Esophagus muscularis mucosa (tissue), 4 donors: ENCODE measurements around the gene AGTRAP. TPM values are rescaled to one million over a fixed set of nuclear protein-coding genes. Genes with fewer than 3 reads are reported as not detected.
A peak's percentile ranks its signal among the peaks of the same experiment; 100 is the strongest.

Source experiments
- DNase-seq: peaks from one replicate; pipeline ENCODE4 v3.0.0-alpha.2; 2017; ENCODE audit errors: extremely low spot score
- H3K27ac ChIP-seq, 4 donors: fragments of 200-600 bp; sonication (generic); replicated peaks in 1 of 4; 1 replicate in 3 of 4; 2 replicates in 1 of 4; pipeline ENCODE4 v1.5.1; 2016 to 2019; ENCODE audit warnings: mild to moderate bottlenecking in 1 of 4
- H3K27me3 ChIP-seq, 4 donors: fragments of 200-600 bp; sonication (generic); one replicate each; pipeline versions ENCODE4 v1.5.1 to v1.6.0; 2016 to 2019
- H3K36me3 ChIP-seq, 4 donors: fragments of 200-600 bp; sonication (generic); one replicate each; pipeline ENCODE4 v1.5.1; 2016 to 2019
- H3K4me1 ChIP-seq, 4 donors: fragments of 200-600 bp; sonication (generic); one replicate each; pipeline ENCODE4 v1.5.1; 2016 to 2019
- H3K4me3 ChIP-seq, 4 donors: fragments of 200-600 bp; sonication (generic); 1 replicate in 2 of 4; 2 replicates in 2 of 4; pipeline ENCODE4 v1.5.1; 2016 to 2019; ENCODE audit warnings: mild to moderate bottlenecking in 4 of 4, moderate library complexity in 1 of 4
- H3K9me3 ChIP-seq, 4 donors: fragments of 200-600 bp; sonication (generic); 1 replicate in 3 of 4; 2 replicates in 1 of 4; pipeline ENCODE4 v1.5.1; 2016 to 2019
- EP300 ChIP-seq: sonication (generic); formaldehyde crosslinking; IDR thresholded peaks from one replicate; pipeline ENCODE4 v1.6.1; 2017; ENCODE audit warnings: antibody characterized with exemption
- POLR2A ChIP-seq: fragments of 450-650 bp; IDR thresholded peaks from one replicate; pipeline ENCODE4 v1.6.1; 2017; ENCODE audit warnings: antibody characterized with exemption, moderate library complexity, mild to moderate bottlenecking, low read depth
- POLR2AphosphoS5 ChIP-seq, 2 donors: sonication (generic); formaldehyde crosslinking; IDR thresholded peaks; one replicate each; pipeline ENCODE4 v1.6.1; 2017; ENCODE audit warnings: antibody characterized with exemption in 2 of 2
- WGBS: methylation state at CpG from one replicate; pipeline ENCODE4 v1.1.5; 2018; 5-methylcytosine and 5-hydroxymethylcytosine counted together
- intact Hi-C: fragments of 100-400 bp; cut with DNase I; formaldehyde crosslinking; loops from one replicate; pipeline ENCODE4 v1.15.1; 2023
- total RNA-seq, 4 donors: library from RNA; depleted of rRNA; stranded (reverse); fragments of >200 nt; gene quantifications; one replicate each; pipeline versions ENCODE4 v1.1.0 to v1.2.1, GENCODE V29; 2016
- TF ChIP-seq, protein P1 (sequence below), 3 experiments: fragments of 200-600 bp in 2 of 3; fragments of 450-650 bp in 1 of 3; sonication (generic) in 2 of 3; IDR thresholded peaks; one replicate each; pipeline ENCODE4 v1.5.1; 2017 to 2019; ENCODE audit warnings: antibody characterized with exemption in 3 of 3, mild to moderate bottlenecking in 2 of 3, moderate library complexity in 1 of 3

The AGTRAP gene
- total RNA-seq, 4 donors from 2014 or later = 31.6 to 73.4 (median 45.6) TPM

DNA sequence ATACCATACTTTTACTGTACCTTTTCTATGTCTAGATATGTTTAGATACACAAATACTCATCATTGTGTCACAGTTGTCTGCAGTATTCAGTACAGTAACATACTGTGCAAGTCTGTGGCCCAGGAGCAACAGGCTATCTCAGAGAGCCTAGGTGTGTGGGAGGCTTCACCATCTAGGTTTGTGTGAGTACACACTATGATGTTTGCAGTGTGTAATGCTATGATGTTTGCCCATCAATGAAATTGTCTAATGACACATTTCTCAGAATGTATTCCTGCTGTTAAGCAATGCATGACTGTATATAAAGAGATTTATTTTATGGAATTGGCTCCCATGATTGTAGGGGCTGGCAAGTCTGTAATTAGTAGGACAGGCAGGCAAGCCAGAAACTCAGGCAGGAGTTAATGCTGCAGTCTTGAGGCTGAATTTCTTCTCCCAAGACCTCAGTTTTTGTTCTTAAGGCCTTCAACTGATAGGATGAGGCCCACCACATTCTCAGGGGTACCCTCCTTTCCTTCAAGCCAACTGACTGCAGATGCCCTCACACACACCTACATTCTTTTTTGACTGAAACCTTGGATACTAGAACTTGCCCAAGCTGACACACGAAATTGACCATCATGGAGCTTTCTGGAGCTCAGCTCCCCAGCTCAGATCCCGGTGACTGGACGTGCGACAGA lies 7.7 kb upstream of the AGTRAP start:
- TF ChIP-seq, protein P1, sequence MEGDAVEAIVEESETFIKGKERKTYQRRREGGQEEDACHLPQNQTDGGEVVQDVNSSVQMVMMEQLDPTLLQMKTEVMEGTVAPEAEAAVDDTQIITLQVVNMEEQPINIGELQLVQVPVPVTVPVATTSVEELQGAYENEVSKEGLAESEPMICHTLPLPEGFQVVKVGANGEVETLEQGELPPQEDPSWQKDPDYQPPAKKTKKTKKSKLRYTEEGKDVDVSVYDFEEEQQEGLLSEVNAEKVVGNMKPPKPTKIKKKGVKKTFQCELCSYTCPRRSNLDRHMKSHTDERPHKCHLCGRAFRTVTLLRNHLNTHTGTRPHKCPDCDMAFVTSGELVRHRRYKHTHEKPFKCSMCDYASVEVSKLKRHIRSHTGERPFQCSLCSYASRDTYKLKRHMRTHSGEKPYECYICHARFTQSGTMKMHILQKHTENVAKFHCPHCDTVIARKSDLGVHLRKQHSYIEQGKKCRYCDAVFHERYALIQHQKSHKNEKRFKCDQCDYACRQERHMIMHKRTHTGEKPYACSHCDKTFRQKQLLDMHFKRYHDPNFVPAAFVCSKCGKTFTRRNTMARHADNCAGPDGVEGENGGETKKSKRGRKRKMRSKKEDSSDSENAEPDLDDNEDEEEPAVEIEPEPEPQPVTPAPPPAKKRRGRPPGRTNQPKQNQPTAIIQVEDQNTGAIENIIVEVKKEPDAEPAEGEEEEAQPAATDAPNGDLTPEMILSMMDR (IDR thresholded peaks at IDR 0.05) = no peak
- TF ChIP-seq EP300 (no peak), POLR2AphosphoS5 (IDR thresholded peaks at IDR 0.05) (no peak)
- no peak overlapping the region for H3K27ac ChIP-seq
- H3K9me3 ChIP-seq = no peaks in the 10 kb centered on the region
- H3K27me3 ChIP-seq = no peaks in the 10 kb centered on the region
- intact Hi-C loops = no loop called here
- peaks cover 27 to 45% (median 42%) of the 10 kb centered on the region in 4 donors for H3K4me1 ChIP-seq
- WGBS = no CpG with 5 or more reads among the region's 4 CpGs
- DNase-seq = no peak
- H3K36me3 ChIP-seq = no peaks in the 10 kb centered on the region
- no peak overlapping the region for H3K4me3 ChIP-seq

DNA sequence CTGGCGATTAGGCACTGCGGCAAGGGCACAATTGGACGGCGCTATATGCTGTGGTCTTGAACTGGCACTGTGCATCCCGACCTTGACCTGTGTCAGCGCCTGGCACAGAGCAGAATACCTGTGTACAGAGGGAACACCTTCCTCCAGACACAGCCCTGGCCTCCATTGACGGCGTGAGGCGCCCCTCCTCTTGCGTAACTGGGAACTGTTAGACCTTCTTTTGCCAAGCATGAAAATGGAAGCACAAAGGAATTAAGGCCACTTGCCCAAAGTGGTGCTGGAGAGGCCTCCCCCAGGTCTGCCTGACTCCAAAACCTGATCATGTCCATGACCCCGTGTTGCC lies 6.8 kb upstream of the AGTRAP start:
- TF ChIP-seq POLR2A = no peak
- TF ChIP-seq, protein P1 (IDR thresholded peaks at IDR 0.05) = no peak
- intact Hi-C loops = no loop called here
- Histone ChIP-seq H3K9me3 (no peaks in the 10 kb centered on the region), H3K4me3 (no peak overlapping the region), H3K4me1 (peaks cover 27 to 44% (median 42%) of the 10 kb centered on the region in 4 donors), H3K27ac (peak overlapping the region in 1 of 4 donors; percentile 41), H3K27me3 (no peaks in the 10 kb centered on the region), H3K36me3 (no peaks in the 10 kb centered on the region)
- DNase-seq = no peak
- WGBS = 86% methylated on average over 11 of the region's 11 CpGs

DNA sequence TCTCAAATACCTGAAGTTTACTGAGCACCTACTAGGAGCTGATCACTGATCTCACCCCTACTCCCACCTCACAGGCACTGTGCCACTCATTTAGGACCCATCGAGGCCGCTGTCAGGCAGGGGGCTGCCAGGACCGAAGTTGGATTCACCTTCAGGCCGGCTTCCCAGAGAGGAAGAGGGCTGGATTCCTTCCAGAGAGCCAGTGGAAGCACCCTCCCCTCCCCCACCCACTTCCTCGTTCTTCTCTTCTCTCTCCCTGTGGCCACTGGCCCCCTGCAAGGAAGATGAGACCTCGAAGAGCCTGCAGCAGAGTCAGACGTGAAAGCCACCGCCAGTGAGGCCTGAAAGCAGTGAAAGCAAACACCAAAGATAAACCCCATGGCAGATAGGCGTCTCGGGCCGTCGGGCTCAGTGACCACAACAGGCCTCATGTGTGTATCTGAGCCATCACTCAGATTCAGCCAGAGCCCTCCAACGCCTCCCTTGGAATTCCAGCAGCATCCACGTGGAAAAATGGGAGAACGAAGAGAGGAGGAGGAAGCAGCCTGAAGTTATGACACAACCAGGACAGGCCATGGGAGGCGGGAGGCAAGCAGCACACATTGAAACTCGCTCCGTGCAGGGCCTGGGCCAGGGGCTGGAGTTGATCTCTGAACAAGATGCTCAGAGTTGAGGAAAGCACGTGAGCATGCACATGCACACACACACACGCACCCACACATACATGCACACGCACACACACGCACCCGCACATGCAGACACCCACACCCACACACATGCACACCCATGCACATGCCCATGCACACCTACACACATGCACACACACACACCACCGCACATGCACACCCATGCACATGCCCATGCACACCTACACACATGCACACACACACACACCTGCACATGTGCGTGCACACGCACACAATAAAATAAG lies 6.2 kb upstream of the AGTRAP start:
- intact Hi-C loops = no loop called here
- 66% methylated on average over 26 of the region's 26 CpGs for WGBS
- DNase-seq = no peak
- H3K9me3 ChIP-seq = no peaks in the 10 kb centered on the region
- H3K4me3 ChIP-seq = no peak overlapping the region
- no peak for TF ChIP-seq EP300
- TF ChIP-seq, protein P1 (IDR thresholded peaks at IDR 0.05) = no peak
- TF ChIP-seq POLR2AphosphoS5 (IDR thresholded peaks at IDR 0.05) = no peak
- TF ChIP-seq POLR2A = no peak
- H3K36me3 ChIP-seq = no peaks in the 10 kb centered on the region
- no peaks in the 10 kb centered on the region for H3K27me3 ChIP-seq
- H3K4me1 ChIP-seq = peaks cover 27 to 44% (median 42%) of the 10 kb centered on the region in 4 donors
- peak overlapping the region in 1 of 4 donors; percentile 41 for H3K27ac ChIP-seq

DNA sequence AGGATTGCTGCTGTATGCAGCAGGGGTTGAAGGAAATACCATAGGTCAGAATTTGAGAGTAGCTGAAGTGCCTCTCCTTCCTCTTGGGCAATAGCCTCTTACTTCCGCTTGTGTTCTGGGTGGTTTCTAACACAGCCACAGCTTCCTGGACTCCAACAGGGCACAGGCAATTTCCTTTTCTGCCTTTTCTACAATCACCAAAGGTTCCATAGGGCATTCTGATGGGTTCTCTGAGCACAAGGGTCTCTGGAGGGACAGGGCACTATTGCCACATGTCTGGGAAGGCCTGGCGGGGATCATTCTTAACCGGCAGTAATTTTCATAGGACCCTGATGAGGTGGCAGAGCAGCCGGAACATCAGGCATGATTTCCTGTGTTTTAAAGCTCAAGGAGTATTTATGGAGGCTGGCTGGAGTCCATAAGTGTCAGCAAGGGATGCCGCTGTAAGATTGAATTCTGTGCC lies 5.5 kb upstream of the AGTRAP start:
- H3K27ac ChIP-seq = peak overlapping the region; percentile 75 to 83 (median 80)
- H3K4me3 ChIP-seq = no peak overlapping the region
- WGBS = 46% methylated on average over 5 of the region's 5 CpGs
- intact Hi-C loops = no loop called here
- peaks cover 32 to 50% (median 48%) of the 10 kb centered on the region in 4 donors for H3K4me1 ChIP-seq
- H3K9me3 ChIP-seq = no peaks in the 10 kb centered on the region
- DNase-seq = no peak
- H3K36me3 ChIP-seq = no peaks in the 10 kb centered on the region
- TF ChIP-seq EP300 = no peak
- TF ChIP-seq, protein P1 (IDR thresholded peaks at IDR 0.05) = no peak
- no peak for TF ChIP-seq POLR2A
- TF ChIP-seq POLR2AphosphoS5 (IDR thresholded peaks at IDR 0.05) = peak; percentile 27 to 33
- H3K27me3 ChIP-seq = no peaks in the 10 kb centered on the region
